Activated CD8-positive, alpha-beta memory T cell treated with anti-CD3 and anti-CD28 coated beads, Interleukin-2, amount 10 ng/mL, durations not matched to agents 7 days and 5 days (primary cell): ENCODE measurements around the gene CCDC154. TPM values are rescaled to one million over a fixed set of nuclear protein-coding genes. Genes with fewer than 3 reads are reported as not detected.

Source experiments
- ATAC-seq: fragments of 150-1000 bp; cut with Tn5 transposase; one replicate; pipeline ENCODE4 v1.10.0; 2021; ENCODE audit warnings: moderate library complexity
- CTCF ChIA-PET: fragments of 350-600 bp; sonication (Branson Sonifier 250); formaldehyde crosslinking; loops from one replicate; lab custom pipeline; 2021; ENCODE audit warnings: antibody characterized with exemption; lab: Charles Lee
- DNase-seq: peaks from one replicate; pipeline ENCODE4 v3.0.0-alpha.2; 2020
- H3K27ac Mint-ChIP-seq: one replicate; pipeline ENCODE4 v1.8.0; 2021; ENCODE audit warnings: mild to moderate bottlenecking, mixed read lengths
- H3K27me3 Mint-ChIP-seq: one replicate; pipeline ENCODE4 v1.8.0; 2021; ENCODE audit warnings: mixed read lengths
- H3K36me3 Mint-ChIP-seq: one replicate; pipeline ENCODE4 v1.8.0; 2021; ENCODE audit warnings: mild to moderate bottlenecking, mixed read lengths
- H3K4me1 Mint-ChIP-seq: one replicate; pipeline ENCODE4 v1.8.0; 2021; ENCODE audit warnings: mixed read lengths
- H3K4me3 Mint-ChIP-seq: one replicate; pipeline ENCODE4 v1.8.0; 2021; ENCODE audit warnings: mild to moderate bottlenecking, moderate library complexity, mixed read lengths
- H3K9me3 Mint-ChIP-seq: one replicate; pipeline ENCODE4 v1.8.0; 2022; ENCODE audit warnings: low read depth, mixed read lengths
- total RNA-seq, 2 experiments: library from RNA; stranded (reverse); gene quantifications; one replicate each; pipeline ENCODE4 v1.2.3, GENCODE V29; 2021

The CCDC154 gene
- total RNA-seq, 2 experiments from 2014 or later = 2.0 to 2.9 TPM

DNA sequence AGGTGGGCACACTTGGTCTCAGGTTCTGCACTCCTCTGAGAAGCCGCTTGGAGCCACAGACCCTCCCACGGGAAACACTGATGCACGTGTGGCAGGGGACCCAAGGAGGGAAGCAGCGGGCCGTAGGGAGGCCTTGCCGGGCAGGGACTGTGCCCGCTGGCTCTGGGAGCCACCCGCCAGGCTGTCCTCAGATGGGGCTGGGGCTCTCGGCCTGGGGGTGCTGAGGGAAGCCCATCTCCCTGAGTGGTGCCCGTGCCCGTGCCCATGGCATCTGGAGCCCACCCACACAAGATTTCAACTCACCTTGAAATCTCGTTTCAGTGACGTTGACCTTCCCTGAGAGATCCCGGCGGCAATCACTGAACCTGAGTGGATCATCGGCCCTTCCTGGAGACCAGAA lies 12.6 kb upstream of the CCDC154 start:
- no peak overlapping the region for H3K4me3 Mint-ChIP-seq
- CTCF ChIA-PET = no interaction called here

DNA sequence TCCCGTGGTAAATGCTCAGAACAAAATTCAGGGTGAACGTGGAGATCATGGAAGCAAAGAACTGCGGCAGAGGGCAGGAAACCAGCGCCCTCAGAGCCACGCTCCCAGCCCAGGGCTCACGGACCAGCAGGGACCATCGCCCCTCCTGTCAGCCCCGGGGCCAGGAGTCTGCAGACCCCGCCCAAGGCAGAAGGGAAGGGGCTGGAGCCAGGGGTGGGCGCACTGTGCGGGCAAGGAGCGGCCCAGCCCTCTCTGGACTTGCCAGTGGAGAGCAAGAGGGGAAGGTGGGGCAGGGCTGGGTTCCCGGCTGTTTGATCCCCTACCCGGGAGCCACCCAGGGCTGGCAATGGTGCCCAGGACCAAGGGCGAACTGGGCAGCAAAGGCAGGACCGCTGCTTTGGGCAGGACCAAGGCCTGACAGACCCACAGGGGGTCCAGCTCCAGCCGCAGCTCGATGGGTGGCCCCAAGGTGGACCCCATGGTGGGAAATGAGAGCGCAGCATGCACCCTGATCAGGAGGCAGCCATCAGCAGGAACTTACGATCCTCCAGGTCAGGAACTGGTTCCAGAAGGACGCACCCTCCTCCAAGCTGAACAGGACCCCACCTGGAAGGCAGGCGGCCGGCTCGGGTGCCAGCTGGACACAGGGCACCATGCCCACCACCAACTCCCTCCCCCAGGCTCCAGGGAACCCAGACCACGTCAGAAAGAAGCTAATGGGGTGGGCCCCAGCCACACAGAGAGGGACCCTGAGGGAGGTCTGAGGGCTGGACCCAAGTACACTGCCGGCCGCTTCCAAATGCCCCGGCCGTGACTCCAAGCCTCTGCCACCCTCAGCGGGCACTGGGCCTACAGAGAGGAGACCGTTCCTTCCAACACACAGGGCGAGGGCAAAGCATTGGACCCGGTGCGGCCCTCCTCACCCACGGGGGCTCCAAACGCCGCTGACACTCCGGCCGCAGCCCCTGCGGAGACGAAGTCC lies 11.1 kb upstream of the CCDC154 start:
- no peaks in the 10 kb centered on the region for H3K36me3 Mint-ChIP-seq
- CTCF ChIA-PET = no interaction called here
- ATAC-seq (no peak), DNase-seq (no peak)
- peaks cover 17% of the 10 kb centered on the region for H3K4me1 Mint-ChIP-seq
- H3K27ac Mint-ChIP-seq = no peak overlapping the region
- no peak overlapping the region for H3K4me3 Mint-ChIP-seq
- no peaks in the 10 kb centered on the region for H3K9me3 Mint-ChIP-seq
- no peaks in the 10 kb centered on the region for H3K27me3 Mint-ChIP-seq

More for the DNA sequence above, 12.6 kb upstream of the CCDC154 start:
- Mint-ChIP-seq H3K9me3 (no peaks in the 10 kb centered on the region), H3K27ac (no peak overlapping the region), H3K36me3 (peaks cover 2% of the 10 kb centered on the region), H3K27me3 (no peaks in the 10 kb centered on the region), H3K4me1 (peaks cover 17% of the 10 kb centered on the region)
- no peak for ATAC-seq
- no peak for DNase-seq

DNA sequence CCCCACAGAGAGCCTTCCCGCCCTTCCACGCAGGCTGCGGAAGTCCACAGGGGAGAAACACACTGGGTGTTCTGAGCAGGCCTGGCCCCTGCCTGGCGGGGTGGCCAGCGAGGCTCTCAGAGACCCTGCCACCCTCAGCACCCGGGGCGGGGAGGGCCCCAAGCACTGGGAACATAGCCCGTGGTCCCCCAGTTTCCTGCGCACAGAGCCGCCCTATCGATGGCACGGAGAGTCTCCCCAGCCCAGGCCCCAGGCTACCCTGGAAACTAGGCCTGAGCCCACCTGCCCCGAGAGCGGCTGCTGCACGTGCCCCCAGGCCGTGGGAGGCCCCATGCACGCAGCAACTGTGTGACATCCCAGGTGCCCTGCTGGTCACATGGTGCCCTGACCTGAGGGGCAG lies 10.2 kb upstream of the CCDC154 start:
- ATAC-seq = no peak
- no peaks in the 10 kb centered on the region for H3K9me3 Mint-ChIP-seq
- H3K27ac Mint-ChIP-seq = no peak overlapping the region
- no peaks in the 10 kb centered on the region for H3K36me3 Mint-ChIP-seq
- H3K4me3 Mint-ChIP-seq = no peak overlapping the region
- no peaks in the 10 kb centered on the region for H3K27me3 Mint-ChIP-seq
- DNase-seq = no peak
- H3K4me1 Mint-ChIP-seq = peaks cover 17% of the 10 kb centered on the region
- CTCF ChIA-PET = no interaction called here

DNA sequence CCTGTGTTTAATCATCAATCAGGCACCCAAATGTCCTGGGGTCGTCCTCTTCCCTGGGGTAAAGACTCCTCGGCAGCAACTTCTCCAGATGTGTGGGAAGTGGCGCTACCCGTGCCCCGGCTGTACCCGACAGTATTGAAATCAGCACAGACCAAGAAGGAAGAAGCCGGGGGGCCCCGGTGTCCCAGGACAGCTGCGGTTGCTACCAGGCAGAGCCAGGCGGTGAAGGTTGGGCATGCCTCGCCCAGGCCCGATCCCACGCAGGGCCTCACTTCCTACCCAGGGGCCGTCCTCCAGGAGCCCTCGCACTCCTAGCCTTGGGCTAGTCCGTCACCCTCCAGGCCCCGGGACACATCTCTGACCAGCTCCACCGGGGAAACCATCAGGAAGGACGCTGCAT lies 9.0 kb upstream of the CCDC154 start:
- no peaks in the 10 kb centered on the region for H3K36me3 Mint-ChIP-seq
- H3K27ac Mint-ChIP-seq = peak overlapping the region; percentile 70
- peaks cover 12% of the 10 kb centered on the region for H3K4me1 Mint-ChIP-seq
- ATAC-seq = peak; percentile 13
- DNase-seq = no peak
- H3K27me3 Mint-ChIP-seq = no peaks in the 10 kb centered on the region
- H3K9me3 Mint-ChIP-seq = no peaks in the 10 kb centered on the region
- H3K4me3 Mint-ChIP-seq = no peak overlapping the region
- CTCF ChIA-PET = no interaction called here

DNA sequence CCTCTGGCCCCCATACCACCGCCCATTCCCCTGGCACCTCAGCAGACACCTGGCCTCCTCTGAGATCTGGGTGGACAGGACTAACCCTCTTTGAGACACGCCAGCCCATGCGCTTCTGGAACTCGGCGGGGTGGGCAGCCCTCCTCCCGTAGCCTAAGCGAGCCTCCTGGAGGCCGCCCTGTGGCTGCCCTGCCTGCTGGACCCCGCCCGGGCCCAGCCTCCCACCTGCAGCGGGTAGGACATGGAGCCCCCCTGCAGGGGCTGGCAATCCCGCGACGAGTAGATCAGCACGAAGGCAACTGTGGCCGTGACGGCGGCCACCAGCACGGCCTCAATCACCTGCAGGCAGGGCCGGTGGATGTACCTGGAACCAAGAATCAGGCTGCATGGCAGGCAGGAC lies 8.2 kb upstream of the CCDC154 start:
- no peak overlapping the region for H3K27ac Mint-ChIP-seq
- no peak overlapping the region for H3K4me3 Mint-ChIP-seq
- CTCF ChIA-PET = no interaction called here
- peaks cover 10% of the 10 kb centered on the region for H3K4me1 Mint-ChIP-seq
- DNase-seq (no peak), ATAC-seq (no peak)
- no peaks in the 10 kb centered on the region for H3K36me3 Mint-ChIP-seq
- no peaks in the 10 kb centered on the region for H3K9me3 Mint-ChIP-seq
- no peaks in the 10 kb centered on the region for H3K27me3 Mint-ChIP-seq

DNA sequence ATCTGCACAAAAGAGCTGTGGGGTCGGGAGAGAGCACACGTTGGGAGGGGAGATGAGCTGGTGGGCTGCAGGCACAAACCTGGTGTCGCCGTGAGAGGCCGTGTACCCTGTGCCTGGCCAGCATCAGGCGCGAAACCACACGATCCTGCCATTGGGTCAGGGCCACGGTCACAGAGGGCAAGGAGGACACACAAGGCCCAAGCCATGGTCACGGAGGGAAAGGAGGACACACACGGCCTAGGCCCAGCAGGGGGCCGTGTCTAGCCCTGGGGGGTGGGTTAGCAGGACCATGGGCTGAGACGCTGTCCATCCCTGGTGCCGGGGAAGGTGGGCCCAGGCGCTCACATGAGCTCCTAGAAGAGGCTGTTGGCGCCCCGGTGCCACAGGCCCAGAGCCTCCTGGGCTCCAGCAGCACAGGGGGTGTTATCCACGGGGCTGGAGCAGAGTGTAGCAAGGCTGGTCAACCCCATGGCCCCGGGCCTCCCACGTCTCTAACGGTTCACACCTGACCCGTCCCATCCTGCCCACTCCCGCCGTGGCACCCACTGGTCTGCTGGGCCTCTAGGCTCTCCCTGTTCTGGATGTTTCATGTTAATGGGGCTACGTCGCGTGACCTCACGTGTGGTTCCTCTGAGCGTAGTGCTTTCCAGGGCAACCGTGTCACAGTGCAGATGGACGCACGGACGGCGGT lies 7.5 kb upstream of the CCDC154 start:
- CTCF ChIA-PET = no interaction called here
- ATAC-seq (no peak), DNase-seq (no peak)
- Mint-ChIP-seq H3K27ac (no peak overlapping the region), H3K27me3 (no peaks in the 10 kb centered on the region), H3K4me3 (no peak overlapping the region), H3K4me1 (peaks cover 10% of the 10 kb centered on the region), H3K9me3 (no peaks in the 10 kb centered on the region), H3K36me3 (no peaks in the 10 kb centered on the region)

DNA sequence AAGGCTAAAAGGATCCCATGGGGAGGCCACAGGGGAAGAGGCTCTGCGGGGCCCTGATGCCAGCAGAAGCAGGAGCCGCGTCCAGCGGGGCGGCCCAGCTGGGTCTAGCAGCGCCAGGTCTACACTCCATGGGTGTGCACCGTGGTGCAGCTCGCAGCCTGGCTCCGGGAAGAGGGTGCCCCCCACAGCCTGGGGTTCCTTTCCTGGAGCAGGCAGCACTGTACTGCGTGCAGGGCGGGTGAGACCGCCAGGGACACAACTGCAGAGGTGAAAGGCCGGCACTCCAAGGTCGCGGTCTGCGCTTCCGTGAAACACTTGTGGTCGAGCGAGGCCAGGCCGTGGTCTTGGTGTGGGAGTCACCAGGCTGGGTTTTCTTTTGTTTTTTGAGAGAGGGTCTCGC lies 6.5 kb upstream of the CCDC154 start:
- Mint-ChIP-seq H3K27ac (no peak overlapping the region), H3K4me3 (no peak overlapping the region), H3K36me3 (no peaks in the 10 kb centered on the region), H3K9me3 (no peaks in the 10 kb centered on the region), H3K4me1 (peaks cover 10% of the 10 kb centered on the region), H3K27me3 (no peaks in the 10 kb centered on the region)
- no peak for ATAC-seq
- DNase-seq = no peak
- CTCF ChIA-PET = no interaction called here

DNA sequence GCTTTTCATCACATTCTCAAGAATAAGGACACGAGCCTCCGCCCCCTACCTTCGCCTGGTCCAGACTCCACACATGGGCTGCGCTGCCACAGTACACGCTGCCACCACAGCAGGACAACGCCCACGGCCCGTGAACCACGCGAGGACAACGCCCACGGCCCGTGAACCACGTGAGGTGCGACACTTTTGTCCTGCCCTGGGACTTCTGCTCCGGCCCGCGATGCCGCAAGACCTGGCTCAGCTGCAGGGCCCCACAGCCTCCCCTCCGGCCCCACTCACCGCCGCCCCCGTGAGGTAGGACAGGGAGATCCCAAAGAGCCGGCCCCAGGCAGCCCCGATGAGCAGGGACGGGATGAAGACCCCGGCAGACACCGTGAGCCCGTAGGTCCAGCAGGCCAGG lies 5.9 kb upstream of the CCDC154 start:
- Mint-ChIP-seq H3K4me3 (no peak overlapping the region), H3K27me3 (no peaks in the 10 kb centered on the region), H3K4me1 (peaks cover 10% of the 10 kb centered on the region), H3K9me3 (no peaks in the 10 kb centered on the region), H3K27ac (no peak overlapping the region), H3K36me3 (no peaks in the 10 kb centered on the region)
- ATAC-seq = no peak
- no peak for DNase-seq
- CTCF ChIA-PET = no interaction called here

DNA sequence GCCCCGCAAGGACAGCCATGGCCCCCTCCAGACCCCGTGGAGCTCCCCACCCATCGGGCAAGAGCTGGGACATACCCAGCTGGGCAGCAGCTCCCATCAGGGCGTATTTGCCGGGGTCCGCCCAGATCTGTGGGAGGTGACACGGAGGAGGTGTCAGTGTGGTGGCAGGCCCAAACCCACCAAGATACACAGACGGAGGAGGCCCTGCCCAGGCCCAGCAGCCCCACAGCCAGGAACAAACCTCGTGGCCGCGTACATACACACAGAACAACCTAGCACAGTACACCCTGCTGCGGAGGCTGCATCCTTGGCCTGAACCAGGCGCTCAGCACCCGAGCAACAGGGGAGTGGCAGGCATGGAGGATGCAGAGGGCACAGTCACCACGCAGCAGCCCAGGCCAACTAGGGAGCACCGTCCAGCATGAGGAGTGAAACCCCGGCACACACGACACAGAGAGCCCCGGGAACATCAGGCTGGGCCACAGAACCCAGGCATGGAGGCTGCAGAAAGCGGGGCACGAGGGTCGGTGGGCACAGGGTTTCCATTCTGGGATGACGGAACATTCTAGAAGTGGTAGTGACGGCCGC lies 4.9 kb upstream of the CCDC154 start:
- ATAC-seq (no peak), DNase-seq (no peak)
- peaks cover 9% of the 10 kb centered on the region for H3K4me1 Mint-ChIP-seq
- CTCF ChIA-PET = no interaction called here
- H3K4me3 Mint-ChIP-seq = no peak overlapping the region
- H3K9me3 Mint-ChIP-seq = no peaks in the 10 kb centered on the region
- H3K27ac Mint-ChIP-seq = no peak overlapping the region
- no peaks in the 10 kb centered on the region for H3K36me3 Mint-ChIP-seq
- H3K27me3 Mint-ChIP-seq = no peaks in the 10 kb centered on the region

DNA sequence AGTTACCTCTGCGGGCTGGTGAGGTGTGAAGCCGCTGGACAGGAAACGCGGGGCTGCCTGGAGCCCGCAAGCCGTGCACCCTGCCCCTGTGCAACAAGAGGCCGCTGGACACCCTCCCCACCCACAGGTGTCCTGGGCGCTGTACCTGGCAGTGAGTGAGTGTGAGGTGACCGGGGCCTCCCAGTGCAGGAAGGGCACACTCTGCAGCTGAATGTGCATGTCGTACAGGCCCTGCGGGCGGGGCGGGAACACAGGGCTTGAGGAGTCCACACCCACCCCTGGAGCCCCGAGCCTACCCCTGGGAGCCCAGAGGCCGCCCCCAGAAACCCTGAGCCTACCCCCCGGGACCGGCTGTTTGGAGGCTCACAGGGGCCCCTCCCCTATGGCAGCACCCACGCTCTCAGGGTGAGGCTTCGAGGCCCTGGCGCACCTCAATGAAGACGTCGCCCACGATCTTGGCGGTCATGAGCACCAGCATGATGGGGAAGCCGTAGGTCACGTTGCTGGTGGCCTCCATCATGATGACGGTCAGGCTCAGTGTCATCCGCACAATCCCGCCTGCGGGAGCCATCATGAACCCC lies 4.3 kb upstream of the CCDC154 start:
- H3K36me3 Mint-ChIP-seq = no peaks in the 10 kb centered on the region
- peaks cover 3% of the 10 kb centered on the region for H3K4me1 Mint-ChIP-seq
- CTCF ChIA-PET = no interaction called here
- H3K27me3 Mint-ChIP-seq = no peaks in the 10 kb centered on the region
- no peak overlapping the region for H3K4me3 Mint-ChIP-seq
- DNase-seq (no peak), ATAC-seq (no peak)
- no peaks in the 10 kb centered on the region for H3K9me3 Mint-ChIP-seq
- no peak overlapping the region for H3K27ac Mint-ChIP-seq

DNA sequence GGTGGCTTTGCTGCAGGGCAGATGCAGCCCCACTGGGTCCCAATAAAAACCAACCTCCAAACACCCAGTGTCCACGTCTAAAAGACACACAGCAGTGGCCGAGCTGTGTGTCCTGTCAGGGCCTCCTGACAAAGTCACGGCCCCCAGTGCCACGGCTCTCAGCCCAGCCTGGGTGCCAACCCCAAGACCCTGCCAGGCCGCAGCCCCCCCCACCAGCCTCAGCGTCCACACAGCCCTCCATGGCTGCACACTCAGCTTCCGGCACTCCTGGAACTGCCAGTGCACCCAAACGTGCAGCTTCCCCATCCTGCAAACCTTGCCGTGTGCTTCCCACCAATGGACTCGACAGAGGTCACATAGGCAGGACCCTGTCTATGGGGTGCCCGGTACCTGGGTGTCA lies 3.6 kb upstream of the CCDC154 start:
- CTCF ChIA-PET = no interaction called here

DNA sequence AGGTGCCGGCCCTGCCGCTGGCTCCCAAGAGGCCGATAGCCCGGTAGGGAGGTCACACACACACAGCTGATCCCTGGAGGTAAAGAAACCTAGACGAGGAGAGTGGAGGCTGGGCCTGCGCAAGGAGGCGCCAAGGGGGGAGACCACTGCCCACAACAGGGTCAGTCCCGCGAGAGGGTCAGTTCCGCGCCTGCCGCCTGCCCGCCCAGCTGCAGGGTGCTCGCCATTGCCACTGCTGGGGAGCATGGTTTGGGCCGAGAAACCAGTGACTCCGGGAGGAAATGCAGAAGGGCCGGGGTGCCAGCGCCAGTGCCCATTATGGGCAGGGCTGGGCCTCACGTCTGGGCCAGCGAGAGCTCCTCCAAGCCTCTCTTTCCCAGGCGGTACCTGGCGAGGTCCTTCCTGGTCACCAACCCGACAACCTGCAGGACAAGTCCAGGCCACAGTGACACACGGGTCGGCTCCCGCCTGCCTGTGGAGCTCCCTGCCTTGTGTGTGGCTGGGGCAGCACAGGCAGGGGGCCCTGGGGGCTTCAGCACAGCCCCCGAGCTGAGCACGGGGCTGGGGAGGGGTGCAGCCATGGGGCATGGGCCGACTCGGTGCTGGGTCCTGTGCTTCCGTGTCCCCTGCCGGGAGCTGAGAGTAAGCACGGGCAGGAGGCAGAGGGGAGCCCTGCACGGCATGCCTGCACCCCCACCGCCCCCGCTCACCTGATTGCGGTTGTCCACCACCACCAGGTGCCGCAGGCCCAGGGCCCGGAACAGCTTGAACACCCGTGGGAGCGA lies 2.1 kb upstream of the CCDC154 start:
- H3K9me3 Mint-ChIP-seq = no peaks in the 10 kb centered on the region
- H3K4me1 Mint-ChIP-seq = no peaks in the 10 kb centered on the region
- no peak for DNase-seq
- no peaks in the 10 kb centered on the region for H3K27me3 Mint-ChIP-seq
- H3K27ac Mint-ChIP-seq = no peak overlapping the region
- CTCF ChIA-PET = interaction anchor here (0.6 kb wide), 1 partner anchor 16 kb away, joined by 4 read pairs; no protein-coding TSS in a partner anchor
- no peak for ATAC-seq
- H3K36me3 Mint-ChIP-seq = no peaks in the 10 kb centered on the region
- H3K4me3 Mint-ChIP-seq = no peak overlapping the region

More for the DNA sequence above, 3.6 kb upstream of the CCDC154 start:
- H3K27me3 Mint-ChIP-seq = no peaks in the 10 kb centered on the region
- ATAC-seq (no peak), DNase-seq (no peak)
- H3K36me3 Mint-ChIP-seq = no peaks in the 10 kb centered on the region
- no peaks in the 10 kb centered on the region for H3K4me1 Mint-ChIP-seq
- no peak overlapping the region for H3K4me3 Mint-ChIP-seq
- H3K27ac Mint-ChIP-seq = no peak overlapping the region
- no peaks in the 10 kb centered on the region for H3K9me3 Mint-ChIP-seq
